CD4-positive, alpha-beta T cell treated with Interleukin-10 for 1 hour (primary cell): Measurements from ENCODE around the gene LRRFIP2.

Experiments
- DNase-seq: peaks from one replicate; pipeline ENCODE4 v3.0.0-alpha.2; 2020

LRRFIP2 gene

DNA sequence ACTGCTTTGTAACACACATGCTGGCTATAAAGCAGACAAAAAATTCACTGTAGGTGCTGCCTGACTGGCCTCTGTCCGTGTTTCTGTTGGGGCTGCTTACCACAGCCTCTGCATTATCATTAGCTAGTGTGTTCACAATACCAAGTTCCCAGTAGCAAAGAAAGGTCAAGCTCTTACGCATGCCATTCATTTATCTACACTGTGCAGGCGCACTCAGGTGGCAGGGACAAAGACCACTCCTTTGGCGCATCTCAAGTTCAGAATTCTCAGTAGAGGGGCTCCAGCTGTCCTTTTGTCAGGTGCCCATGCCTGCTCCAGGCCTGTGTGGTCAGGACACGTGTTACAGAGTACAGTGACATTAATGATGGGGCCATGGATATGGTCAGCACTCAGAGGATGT is 158.7 kb downstream of the LRRFIP2 start:
- no peak for DNase-seq

DNA sequence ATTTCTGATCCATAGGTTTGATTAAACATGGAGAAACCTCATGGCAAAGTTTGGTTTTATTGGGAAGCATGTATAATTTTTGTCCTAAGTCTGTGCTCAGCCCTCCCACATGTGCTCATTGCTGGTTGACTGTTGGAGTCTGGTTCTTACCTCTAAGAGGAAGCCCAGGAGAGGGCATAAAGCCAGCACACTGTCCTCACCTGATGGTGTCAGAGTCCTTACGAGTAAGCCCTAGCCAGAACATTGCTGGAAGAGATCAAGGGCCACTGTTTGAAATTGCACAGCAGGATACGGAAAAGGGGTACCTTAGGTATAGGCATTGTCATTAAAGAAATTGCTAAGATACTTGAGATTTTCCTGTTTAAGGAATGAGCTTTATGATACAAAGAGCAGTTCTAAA is 159.8 kb downstream of the LRRFIP2 start:
- DNase-seq = no peak
